HG02885 (cell line): ENCODE measurements around the gene NUMB.

Source experiments
- ATAC-seq: cut with Tn5 transposase; IDR thresholded peaks from one replicate; pipeline ENCODE4 v1.9.1; 2021; ENCODE audit warnings: mild to moderate bottlenecking; ENCODE audit not compliant: unreplicated experiment, poor library complexity

Gene NUMB

DNA sequence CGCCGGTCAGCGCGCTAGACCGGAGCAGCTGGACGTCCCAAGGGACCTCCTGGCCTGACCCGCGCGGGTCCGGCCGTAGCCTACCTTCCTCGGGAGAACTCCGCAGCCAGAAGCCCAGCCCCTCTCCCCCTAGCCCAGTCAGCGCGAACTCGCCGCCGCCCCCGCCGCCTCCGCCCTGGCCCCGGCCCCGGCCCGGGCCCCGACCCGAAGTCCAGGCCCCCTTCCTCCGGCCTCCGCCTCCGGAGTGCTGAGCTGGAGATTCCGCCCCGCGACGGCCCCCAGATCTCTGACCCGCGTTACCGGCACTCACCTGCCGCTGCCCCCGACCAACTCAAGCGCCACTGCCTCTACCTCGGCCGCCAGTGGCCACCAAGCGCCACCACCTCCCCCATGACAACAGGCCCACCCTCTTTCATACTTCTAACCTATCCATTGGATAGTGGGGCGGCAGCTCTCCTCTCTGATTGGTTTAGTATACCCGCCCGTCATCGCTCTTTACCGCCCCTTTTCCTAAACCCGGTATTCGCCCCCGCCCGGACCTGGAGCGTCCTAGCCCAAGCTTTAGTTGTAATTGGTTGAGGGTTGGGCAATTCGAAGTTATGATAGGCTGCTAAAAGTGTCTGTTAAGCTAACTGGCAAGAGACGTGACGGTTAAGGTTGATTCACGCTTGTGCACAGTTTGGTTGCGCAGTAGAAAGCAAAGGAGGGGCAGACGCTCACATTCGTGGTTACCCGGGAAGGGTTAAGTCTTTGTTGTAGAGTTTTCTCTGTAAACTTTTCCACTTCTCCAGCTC lies at the start of gene NUMB:
Gene NUMB, minus strand, starts transcription at position 364 of the 794 bp plus-strand sequence. CDS start 102,795 bp downstream, outside the sequence.
- ATAC-seq, result peak; percentile 97

DNA sequence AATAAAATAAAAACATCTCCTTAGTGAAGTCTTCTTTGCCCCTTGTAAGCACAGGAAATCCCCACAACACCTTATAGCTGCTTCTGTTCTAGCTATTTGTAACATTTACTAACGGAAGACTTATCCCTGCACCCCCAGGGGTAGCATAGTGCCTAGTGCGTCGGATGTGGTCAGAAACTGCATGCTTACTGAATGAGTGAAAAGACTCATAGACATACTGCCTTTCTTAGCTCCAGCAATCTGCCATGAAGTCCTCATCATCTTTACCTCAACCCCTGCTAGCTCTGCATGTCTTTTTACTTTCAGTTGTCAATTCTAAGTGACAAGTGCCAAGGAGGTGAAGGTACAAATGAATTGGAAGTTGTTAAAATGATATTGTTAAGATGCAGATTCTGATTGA lies 45.3 kb upstream of the NUMB start:
- no peak for ATAC-seq

DNA sequence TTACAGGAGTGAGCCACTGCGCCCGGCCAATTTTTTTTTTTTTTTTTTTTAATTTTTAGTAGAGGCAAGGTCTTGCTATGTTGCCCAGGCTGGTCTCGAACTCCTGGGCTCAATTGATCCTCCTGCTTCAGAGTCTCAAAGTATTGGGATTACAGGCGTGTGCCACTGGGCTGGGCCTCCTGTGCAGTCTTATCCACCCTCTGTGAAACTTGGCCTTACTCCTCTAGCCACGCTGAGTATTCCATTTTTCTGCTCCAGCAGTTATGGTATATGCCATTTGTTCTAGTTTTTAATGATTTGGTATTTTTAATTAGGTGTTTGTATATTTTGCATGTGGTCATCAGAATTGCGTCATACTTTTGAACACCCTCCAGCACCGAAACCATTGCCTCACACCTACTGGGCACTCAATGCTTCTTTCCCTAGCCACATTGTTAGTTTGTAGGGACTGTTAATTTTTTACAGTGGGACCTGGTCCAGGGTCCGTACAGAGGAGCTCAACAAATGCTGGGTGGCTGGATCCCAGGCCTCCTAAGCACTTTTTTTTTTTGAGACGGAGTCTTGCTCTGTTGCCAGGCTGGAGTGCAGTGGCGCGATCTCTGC lies 43.8 kb upstream of the NUMB start:
- no peak for ATAC-seq

DNA sequence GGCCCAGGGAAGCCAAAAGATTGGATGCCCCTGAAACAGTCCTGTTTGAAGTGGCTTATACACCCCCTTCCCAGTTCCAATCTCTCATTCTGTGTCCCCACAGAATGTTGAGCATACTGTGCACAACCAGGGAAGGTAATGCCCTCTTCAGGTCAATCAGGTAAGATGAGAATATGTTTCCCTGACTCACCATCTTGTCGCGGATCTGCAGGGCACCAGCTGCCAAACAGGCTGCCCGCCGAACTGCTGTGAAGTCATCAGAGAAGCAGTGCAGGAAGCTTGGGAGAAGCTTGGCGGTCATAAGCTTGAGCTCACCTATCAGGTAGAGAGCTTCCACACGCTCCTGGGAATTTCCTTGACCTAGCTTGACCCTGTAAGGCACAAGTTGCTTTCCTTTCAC lies 42.0 kb upstream of the NUMB start:
- no peak for ATAC-seq

DNA sequence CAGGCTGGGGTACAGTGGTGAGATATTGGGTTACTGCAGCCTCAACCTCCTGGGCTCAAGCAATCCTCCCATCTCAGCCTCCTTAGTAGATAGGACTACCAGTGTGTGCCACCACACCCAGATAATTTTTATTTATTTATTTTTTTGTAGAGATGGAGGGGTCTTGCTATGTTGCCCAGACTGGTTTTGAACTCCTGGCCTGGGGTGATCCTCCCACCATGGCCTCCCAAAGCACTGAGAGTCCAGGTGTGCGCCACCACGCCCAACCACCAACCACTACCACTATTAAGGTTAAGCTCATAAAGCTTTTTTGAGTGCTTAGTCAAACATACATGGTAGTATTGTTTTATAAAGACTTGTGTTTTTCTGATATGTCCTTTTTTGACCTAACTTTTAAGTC lies 36.2 kb upstream of the NUMB start:
- ATAC-seq, result no peak

DNA sequence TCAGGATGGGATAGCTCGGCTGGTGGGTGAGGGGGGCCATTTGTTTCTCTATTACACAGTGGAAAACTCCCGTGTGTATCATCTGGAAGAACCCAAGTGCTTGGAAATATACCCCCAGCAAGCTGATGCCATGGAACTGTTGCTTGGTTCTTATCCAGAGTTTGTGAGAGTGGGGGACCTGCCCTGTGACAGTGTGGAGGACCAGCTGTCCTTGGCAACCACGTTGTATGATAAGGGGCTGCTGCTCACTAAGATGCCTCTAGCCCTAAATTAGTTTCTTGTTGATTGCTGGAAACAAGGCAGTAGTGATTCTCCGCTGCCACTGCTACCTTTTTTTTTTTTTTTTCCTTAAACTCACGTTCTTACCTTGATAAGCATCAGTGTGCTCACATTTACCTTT lies 34.3 kb upstream of the NUMB start:
- ATAC-seq, result no peak

DNA sequence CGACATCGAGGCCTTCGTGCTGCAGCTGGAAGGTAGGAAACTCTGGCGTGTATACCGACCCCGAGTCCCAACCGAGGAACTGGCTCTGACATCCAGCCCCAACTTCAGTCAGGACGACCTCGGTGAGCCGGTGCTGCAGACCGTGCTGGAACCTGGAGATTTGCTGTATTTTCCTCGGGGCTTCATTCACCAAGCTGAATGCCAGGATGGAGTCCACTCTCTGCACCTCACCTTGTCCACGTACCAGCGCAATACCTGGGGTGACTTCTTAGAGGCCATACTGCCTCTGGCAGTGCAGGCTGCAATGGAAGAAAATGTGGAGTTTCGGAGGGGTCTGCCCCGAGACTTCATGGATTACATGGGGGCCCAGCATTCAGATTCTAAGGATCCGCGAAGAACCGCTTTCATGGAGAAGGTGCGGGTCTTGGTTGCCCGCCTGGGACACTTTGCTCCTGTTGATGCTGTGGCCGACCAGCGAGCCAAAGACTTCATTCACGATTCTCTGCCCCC lies 33.8 kb upstream of the NUMB start:
- ATAC-seq, result no peak

DNA sequence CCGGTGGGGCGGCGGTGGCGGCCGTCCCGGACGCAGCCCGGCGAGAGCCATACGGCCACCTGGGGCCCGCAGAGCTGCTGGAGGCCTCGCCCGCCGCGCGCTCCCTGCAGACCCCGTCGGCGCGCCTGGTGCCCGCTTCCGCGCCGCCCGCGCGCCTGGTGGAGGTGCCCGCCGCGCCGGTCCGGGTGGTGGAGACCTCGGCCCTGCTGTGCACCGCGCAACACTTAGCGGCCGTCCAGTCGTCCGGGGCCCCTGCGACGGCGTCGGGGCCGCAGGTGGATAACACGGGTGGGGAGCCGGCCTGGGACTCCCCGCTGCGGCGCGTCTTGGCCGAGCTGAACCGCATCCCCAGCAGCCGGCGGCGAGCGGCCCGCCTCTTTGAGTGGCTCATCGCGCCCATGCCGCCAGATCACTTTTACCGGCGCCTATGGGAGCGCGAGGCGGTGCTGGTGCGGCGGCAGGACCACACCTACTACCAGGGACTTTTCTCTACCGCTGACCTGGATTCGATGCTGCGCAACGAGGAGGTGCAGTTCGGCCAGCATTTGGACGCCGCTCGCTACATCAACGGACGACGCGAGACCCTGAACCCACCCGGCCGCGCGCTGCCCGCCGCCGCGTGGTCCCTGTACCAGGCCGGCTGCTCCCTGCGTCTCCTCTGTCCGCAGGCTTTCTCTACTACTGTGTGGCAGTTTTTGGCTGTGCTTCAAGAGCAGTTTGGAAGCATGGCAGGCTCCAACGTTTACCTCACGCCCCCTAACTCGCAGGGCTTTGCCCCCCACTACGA lies 33.1 kb upstream of the NUMB start:
- ATAC-seq, result peak; percentile 53

DNA sequence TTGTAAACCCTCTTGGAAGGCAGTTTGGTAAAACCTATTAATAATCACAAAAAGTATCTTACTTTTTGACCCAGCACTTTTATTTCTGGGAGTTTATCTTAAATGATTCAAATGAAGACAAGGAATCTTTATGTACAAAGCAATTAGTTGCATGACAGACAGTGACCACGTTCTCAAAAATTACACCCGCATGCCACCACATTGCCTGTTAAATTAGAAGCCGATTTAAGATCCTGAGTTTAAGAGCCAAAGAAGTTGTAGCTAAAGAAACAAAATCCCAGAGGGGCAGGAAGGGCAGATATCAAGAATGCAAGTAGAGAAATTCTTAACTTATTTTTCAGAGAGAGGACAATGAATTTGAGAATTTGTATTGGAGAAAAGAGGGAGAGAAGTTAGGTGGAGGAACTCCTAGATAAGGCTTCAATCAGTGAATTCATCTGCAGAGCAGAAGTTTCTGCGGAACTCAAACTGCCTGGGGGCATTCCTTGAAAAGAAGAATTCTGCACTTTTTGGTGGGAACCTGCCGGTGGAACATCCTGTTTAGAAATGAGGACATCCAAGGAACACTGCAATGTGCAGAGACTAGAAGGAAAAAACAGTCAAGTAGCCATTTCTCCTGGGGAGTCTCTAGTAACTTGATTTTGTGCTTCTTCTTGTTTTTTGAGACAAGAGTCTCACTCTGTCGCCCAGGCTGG lies 31.3 kb upstream of the NUMB start:
- no peak for ATAC-seq

DNA sequence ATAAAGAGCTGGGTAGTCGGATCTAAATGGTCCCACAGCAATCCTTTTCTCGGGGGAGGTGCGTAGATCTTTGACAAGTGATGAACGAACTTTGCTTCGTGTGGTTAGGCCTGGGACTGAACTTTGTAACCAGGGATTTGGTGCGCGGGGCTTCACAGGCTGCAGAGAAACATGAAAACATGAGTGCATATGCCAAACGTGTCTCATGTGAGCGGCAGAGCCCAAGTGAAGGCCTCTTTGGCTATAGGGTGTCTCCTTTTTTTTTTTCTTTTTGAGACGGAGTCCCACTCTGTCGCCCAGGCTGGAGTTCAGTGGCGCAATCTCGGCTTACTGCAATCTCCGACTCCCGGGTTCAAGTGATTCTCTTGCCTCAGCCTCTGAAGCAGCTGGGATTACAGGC lies 20.3 kb upstream of the NUMB start:
- no peak for ATAC-seq

DNA sequence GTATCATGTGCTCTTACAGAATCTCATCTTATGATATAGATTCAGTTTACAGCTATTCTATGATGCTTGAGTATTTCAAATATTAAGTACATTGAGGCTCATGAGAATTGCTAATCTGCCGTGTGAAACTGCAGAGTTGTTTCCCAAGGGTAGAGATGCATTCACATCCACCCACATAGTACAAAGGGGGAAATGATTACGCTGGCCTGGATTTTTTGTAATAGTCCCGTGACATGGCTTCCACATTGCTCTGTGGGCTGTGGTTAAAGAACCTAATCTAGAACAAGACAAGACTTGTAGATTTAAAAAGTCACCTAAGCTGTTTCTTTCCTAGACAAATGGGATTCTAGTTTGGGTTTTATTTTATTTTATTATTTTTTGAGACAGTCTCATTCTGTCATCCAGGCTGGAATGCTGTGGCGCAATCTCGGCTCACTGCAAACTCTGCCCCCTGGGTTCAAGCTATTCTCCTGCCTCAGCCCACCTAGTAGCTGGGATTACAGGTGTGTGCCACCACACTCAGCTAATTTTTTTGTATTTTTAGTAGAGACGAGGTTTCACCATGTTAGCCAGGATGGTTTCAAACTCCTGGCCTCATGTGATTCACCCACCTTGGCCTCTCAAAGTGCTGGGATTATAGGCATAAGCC lies 19.4 kb upstream of the NUMB start:
- no peak for ATAC-seq

DNA sequence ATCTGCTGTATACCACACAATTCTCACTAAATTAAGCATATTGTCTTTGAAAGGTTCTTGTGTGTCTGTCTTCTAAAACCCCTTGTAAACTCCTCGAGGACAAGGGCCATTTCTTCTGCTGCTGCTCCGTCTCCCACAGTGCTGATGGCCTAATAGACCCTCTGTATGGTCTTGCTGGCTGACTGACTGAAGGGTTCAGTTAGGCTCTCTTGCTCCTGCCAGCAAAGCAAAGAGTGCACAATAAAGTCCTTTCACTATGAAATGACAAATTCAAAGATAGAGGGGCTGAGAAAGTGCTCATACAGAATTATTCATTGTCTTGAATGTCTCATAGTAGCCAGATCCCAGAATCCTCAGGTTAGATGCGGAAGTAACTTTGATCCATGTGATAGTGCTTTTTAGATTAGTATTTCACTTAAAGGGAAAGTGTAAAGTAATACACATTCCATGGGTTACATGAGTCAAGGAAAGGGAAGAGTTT lies 18.1 kb upstream of the NUMB start:
- no peak for ATAC-seq

DNA sequence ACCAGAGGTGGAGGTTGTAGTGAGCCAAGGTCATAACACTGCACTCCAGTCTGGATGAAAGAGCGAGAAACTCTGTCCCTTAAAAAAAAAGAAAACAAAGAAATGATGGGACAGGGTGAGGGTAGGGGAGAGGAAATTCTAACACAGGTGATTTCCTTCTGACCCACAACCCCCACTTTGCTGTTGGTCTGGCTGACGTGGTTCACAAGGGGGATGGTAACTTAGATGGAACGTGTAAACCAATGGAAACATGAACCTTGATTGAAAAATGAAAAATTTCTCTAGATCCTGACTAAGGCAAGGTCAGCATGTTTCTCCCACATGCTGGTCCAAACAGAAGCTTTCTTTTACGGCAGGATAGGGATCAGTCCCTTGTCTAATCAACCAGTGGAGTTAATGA lies 16.6 kb upstream of the NUMB start:
- ATAC-seq, result no peak

DNA sequence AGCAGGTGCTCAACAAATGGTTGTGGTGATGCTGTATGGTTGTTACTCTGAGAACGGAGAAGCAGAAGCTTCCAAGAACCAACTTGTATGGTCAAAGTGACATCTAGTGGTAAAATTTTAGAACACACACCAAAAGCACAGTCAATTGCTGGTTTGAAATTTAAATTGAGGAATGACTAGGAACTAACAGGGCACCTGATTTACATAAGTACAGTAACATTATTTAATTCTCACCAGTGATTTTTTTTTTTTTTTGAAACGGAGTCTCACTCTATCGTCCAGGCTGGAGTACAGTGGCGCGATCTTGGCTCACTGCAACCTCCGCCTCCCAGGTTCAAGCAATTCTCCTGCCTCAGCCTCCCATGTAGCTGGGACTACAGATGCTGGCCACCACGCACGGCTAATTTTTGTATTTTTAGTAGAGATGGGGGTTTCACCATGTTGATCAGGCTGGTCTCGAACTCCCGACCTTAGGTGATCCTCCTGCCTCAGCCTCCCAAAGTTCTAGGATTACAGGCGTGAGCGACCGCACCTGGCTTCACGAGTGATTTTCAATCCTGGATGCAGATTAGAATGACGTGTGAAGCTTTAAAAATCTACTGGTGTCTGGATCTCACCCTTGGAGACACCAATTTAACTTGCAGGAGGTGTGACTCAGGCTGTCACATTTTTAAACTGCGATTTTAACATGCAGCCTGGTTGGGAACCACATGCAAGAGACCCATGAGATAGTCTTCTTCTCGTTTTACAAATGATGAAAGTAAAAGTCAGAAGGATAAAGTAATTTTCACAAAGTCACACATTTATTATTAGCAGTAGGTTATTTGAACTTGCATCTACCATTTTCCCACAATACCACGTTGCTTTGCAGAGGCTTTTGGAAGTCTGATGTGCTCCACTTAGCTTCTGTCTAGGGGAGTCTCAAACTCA lies 14.1 kb upstream of the NUMB start:
- ATAC-seq, result no peak

DNA sequence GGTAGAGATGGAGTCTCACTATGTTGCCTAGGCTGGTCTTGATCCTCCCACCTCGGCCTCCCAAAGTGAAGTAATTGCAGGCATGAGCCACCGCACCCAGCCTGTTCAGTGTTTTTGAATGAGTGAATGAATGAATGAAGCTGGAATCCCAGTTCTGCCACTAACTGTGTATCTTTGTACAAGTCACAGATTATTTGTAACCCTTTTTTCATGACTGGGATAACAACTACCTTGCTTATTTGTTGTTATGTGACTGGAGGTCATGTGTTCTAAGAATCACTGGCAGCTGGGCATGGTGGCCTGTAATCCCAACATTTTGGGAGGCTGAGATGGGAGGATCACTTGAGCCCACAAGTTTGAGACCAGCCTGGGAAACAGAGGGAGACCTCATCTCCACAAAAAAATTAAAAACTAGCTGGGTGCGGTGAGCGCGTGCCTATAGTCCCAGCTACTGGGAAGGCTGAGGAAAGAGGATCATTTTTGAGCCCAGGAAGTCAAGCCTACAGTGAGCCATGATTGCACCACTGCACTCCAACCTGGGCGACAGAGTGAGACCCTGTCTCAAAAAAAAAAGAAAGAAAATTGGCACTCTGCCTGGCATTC lies 13.3 kb upstream of the NUMB start:
- no peak for ATAC-seq

DNA sequence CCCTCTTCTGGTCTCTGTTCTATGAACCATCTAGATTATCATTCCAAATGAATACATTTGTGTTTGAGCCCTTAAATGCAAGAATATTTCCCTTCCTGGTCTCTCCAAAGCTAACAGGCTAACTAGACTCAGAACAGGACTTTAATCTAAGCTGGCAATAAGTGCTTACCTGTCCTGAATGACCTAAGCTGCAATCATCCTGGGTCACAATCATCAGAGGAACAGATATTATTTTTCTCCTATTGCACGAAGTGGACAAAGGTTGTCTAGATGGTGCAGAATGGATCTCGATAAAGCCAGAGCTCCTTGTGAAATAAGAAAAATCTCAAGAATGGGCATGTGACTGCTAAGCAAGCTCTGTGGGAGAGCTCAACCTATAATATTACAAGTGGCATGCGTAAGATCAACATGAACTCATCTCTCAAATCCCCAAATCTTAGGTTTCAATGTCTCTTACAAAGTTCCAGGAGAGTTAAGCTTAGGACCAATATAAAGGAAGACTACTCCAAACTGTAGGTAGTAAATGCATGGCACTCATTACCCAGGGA lies 10.6 kb upstream of the NUMB start:
- no peak for ATAC-seq

DNA sequence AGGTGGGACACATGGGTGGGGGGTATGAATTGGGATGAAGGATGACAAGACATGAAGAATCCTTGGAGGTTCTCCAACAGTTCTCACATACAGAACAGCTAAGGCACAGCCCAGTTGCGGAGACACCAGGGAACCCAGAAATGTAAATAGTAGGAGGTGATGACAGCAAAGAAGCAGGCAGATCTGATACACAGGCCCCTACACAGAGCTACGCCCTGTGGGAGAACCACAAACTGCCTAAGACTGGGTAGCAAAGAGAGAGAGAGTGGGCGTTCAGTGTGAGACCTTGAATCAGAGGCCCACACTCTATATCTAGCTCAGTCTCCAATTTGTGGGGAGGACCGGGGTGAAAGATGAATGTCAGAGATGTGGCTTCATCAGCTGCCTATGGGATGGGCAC lies 9.5 kb upstream of the NUMB start:
- ATAC-seq, result no peak

DNA sequence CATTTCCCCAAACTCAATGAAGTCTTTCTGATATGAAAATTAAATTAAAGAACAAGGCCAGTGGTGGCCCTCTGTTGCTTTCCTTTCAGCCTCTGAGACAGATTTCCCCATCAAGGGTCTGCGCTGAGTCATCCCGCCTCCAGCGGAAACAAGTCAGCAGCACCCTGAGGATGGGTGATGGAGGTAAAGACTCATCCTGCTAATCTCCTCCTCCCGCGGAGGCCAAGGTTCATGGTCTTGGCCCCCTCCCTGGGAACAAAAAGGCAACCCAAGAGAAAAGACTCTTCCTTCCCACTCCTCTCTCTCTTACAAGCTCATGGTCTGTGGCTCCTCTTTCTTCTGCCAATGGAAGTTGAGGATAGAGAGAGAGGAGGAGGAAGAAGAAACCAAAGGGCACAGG lies 9.0 kb upstream of the NUMB start:
- ATAC-seq, result no peak
